PC-9 (cell line): ENCODE measurements around the gene TMEFF1.

Experiments
- CTCF ChIP-seq: fragments of 200-600 bp; sonication (generic); conservative IDR thresholded peaks from 2 replicates; pipeline ENCODE4 v1.6.1; 2017; ENCODE audit warnings: mixed run types, antibody characterized with exemption, mild to moderate bottlenecking, moderate library complexity
- EZH2 ChIP-seq: fragments of 200-600 bp; sonication (generic); IDR thresholded peaks from 2 replicates; pipeline ENCODE4 v1.8.0; 2017; ENCODE audit warnings: antibody characterized with exemption, low read depth

DNA sequence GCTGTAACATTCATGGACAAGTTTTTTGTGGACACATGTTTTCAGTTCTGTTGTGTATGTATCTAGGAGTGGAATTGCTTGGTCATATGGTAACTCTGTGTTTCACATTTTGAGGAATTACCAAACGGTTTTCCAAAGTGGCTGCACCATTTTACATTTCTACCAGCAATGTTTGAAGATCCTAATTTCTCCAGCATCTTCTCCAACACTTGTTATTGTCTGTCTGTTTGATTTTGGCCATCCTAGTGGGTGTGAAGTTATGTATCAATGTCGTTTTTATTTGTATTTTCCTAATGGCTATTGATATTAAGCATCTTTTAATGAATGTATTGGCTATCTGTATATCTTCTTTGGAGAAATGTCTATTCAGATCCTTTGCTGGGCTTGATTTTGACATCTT, 6.9 kb downstream of the TMEFF1 start:
- TF ChIP-seq CTCF (no peak), EZH2 (no peak)
